Omental fat pad (tissue), 4 donors: ENCODE data around the gene MAN2C1. TPM values are rescaled to one million over a fixed set of nuclear protein-coding genes. Genes with fewer than 3 reads are reported as not detected.
"Not testable (repeated sequence)": the region's sequence is repeated elsewhere in the genome, so short reads cannot be mapped to it uniquely, and the experiment has no call there.

Experiments
- ATAC-seq: fragments of 150-250 bp; one replicate; pipeline ENCODE4 v1.9.1; 2016; ENCODE audit warnings: mild to moderate bottlenecking, moderate library complexity; ENCODE audit not compliant: low FRiP score
- DNase-seq: peaks from one replicate; pipeline ENCODE4 v3.0.0-alpha.2; 2019; ENCODE audit warnings: low spot score
- total RNA-seq, 4 donors: library from RNA; depleted of rRNA; stranded (reverse); fragments of >200 nt; gene quantifications; one replicate each; pipeline ENCODE4 v1.1.0, GENCODE V29; 2016
- TF ChIP-seq, protein P1 (sequence below), 3 donors: fragments of 450-650 bp; IDR thresholded peaks; one replicate each; pipeline ENCODE4 v1.5.1; 2016 to 2017; ENCODE audit warnings: antibody characterized with exemption in 3 of 3, mild to moderate bottlenecking in 3 of 3, moderate library complexity in 2 of 3

Gene MAN2C1
- total RNA-seq, 4 donors from 2014 or later = 108 to 391 (median 171) TPM

DNA sequence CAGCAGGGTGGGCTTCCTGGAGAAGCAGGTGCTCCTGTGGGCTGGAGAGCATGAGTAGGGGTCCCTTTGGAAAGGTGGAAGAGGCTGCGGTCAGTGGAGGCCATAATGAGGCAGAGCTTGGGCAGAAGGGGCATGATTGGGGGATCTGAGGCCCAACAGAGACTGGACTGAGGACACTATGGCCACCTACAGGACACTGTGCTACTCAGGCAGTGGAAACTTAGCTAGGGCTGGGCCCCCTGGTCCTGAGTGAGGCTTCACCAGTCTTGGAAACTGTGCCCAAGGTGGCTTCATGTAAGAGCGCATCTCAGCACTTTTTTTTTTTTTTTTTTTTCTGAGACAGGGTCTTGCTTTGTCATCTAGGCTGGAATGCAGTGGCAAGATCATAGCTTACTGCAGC lies 38.8 kb downstream of the MAN2C1 start:
- TF ChIP-seq, protein P1, sequence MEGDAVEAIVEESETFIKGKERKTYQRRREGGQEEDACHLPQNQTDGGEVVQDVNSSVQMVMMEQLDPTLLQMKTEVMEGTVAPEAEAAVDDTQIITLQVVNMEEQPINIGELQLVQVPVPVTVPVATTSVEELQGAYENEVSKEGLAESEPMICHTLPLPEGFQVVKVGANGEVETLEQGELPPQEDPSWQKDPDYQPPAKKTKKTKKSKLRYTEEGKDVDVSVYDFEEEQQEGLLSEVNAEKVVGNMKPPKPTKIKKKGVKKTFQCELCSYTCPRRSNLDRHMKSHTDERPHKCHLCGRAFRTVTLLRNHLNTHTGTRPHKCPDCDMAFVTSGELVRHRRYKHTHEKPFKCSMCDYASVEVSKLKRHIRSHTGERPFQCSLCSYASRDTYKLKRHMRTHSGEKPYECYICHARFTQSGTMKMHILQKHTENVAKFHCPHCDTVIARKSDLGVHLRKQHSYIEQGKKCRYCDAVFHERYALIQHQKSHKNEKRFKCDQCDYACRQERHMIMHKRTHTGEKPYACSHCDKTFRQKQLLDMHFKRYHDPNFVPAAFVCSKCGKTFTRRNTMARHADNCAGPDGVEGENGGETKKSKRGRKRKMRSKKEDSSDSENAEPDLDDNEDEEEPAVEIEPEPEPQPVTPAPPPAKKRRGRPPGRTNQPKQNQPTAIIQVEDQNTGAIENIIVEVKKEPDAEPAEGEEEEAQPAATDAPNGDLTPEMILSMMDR (IDR thresholded peaks at IDR 0.05) = no peak
- no peak for ATAC-seq
- DNase-seq = no peak

DNA sequence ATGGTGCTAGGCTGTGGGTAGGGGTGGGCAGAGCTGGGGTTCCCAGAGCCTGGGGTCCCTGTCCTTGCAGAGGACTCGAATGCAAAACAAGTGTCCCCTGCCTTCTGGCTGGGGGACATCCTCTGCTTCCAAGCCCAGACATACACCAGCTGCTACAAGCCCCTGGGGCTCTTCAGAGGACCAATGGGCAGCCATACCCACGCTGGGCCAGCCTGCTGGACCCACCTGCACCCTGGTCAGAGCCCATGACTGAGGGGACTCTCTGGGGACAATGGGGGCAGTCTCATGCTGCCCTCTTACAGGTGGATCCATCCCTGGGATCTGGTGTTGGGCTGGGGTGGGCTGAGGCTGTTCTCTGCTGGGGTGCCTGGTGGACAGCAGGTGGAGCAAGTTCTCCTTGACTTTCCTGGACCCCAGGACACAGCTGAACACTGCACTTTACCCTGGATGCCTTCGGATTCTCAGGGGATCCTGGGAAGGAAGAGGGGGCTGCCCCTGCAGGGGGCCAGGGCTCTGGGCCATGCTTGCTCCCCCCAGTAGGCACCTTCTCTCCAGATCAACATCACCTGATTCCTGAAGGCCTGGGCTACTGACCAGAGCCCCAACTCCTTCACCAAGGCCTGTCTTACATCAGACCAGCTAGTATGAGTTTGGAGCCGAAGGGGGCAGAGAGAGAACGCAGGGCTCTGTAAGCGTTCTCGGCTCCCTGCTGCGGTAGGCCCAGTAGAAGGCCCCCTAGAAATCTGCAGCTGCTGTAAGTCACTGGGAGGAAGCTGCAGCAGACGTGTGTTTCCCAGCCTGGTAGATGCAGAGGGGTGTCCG lies 39.7 kb downstream of the MAN2C1 start:
- TF ChIP-seq, protein P1 (IDR thresholded peaks at IDR 0.05) = no peak
- ATAC-seq (no peak), DNase-seq (no peak)

DNA sequence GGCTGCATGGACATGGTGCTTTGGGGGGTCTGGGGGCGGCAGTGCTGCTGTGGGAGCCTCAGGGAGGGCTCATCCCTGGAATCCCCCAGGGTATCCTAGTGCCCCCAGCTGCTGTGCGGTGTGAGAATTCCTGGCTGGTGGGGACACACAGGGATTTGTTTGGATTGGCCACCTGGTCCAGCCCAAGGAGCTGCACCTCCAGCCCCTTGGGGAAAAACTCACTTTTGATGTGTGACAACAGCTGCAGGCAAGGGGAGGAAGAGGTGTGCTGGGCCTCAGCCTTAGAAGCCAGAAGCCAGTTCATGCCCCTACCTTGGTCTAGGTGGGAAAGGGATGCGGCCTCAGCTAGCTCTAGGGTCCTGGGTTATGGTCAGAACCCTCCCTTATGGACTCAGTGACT lies 40.9 kb downstream of the MAN2C1 start:
- no peak for DNase-seq
- ATAC-seq = no peak
- TF ChIP-seq, protein P1 (IDR thresholded peaks at IDR 0.05) = no peak

DNA sequence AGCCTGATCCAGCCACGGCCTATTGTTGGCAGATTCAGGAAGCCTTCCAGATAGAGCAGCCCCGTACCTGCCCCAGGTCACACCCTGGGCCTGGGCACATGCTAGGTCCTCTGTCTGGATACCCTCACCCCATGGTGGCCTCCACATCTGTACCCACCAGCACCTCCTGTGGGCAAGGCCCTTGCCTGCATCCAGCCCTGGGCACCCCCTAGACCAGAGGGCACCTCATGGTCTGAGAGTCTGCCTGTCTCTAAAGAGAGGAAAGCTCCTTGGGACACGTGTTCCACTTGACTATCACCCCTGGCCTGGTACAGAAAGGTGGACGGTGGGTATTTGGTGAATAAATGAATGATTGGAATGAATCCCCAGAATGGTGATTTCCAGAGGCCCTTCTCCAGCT lies 41.4 kb downstream of the MAN2C1 start:
- TF ChIP-seq, protein P1 (IDR thresholded peaks at IDR 0.05) = no peak
- DNase-seq (no peak), ATAC-seq (no peak)

DNA sequence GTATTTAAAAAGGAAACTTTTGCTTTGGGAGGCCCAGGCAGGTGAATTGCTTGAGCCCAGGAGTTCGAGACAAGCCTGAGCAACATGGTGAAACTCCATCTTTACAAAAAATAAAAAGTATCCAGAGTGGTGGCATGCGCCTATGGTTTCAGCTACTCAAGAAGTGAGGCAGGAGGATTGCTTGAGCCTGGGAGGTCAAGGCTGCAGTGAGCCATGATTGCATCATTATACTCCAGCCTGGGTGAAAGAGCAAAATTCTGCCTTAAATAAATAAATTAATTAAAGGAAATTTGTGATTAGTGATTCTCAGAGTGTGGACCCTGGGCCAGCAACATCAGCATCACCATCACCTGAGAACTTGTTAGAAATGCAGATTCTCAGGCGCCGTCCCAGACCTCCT lies 42.5 kb downstream of the MAN2C1 start:
- DNase-seq = no peak
- ATAC-seq = no peak
- TF ChIP-seq, protein P1 (IDR thresholded peaks at IDR 0.05) = no peak

DNA sequence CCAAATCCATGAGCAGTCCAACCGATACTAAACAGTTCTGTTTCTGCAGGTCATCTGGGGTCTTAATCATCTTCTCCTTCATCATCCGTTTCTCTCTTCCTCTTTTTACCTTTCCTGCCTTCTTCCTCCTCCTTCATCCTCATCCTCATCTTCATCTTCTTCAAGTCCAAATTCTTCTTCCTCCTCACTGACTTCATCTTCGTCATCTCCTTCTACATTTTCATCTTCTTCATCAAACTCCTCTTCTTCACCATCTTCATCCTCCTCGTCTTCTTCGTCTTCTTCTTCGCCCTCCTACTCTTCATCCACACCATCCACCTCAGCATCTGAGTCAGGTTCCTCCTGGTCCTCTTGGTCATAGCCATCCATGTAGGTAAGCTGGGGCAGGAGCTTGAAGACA lies 46.7 kb downstream of the MAN2C1 start:
- no peak for ATAC-seq
- TF ChIP-seq, protein P1 (IDR thresholded peaks at IDR 0.05) = no peak
- no peak for DNase-seq

DNA sequence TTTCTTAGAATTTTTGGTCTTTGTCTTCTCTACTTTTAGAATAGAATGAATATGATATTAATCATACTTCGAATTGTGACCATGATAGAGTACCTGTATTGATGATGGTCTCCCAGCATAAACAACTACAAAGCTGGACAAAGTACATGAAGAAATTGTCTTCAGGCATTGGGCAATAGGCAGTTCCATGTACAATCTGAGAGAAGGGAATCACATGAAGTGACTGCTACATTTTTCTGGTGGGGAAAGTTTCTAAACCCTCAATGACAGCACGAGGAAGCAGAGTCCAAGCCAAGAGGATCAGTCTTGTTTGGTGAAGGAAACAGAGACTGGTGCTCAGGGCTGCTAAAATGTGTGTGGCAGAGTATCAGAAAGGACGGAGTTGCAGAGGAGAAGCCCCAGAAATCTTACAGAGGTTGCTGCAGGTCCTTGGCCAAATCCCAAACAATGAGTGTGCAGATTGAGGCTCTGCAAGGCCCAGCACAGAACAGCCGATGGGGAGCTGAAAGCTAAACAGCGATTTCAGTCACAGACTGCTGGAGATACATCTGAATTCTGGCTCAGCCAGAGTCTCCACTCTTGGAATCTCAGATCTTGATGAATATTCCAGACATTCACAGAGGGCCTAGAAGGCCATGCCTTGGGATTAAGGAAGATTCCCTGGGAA lies 49.0 kb downstream of the MAN2C1 start:
- DNase-seq, ATAC-seq: not testable (repeated sequence)
